Kidney (tissue), 14 donors: ENCODE data around the gene FRMD4A. TPM values are rescaled to one million over a fixed set of nuclear protein-coding genes. Genes with fewer than 3 reads are reported as not detected.
A peak's percentile ranks its signal among the peaks of the same experiment; 100 is the strongest.

Experiments
- DNase-seq, 5 donors: peaks; one replicate each; pipeline ENCODE4 v3.0.0-alpha.2; 2013 to 2020
- FAIRE-seq: peaks from 2 replicates; lab custom pipeline; 2012; peaks lifted over from hg19 to GRCh38; lab: Jason Lieb, UNC
- H3K27ac ChIP-seq, 2 donors: one replicate each; pipeline ENCODE4 v1.7.0; 2013; ENCODE audit warnings: low read depth in 2 of 2, low read length in 2 of 2, inconsistent platforms in 1 of 2
- H3K27me3 ChIP-seq: one replicate; pipeline ENCODE4 v1.7.1; 2013; ENCODE audit warnings: low read length, inconsistent platforms; ENCODE audit not compliant: control insufficient read depth, insufficient read depth
- H3K36me3 ChIP-seq, 3 donors: one replicate each; pipeline versions ENCODE4 v1.7.0 to v1.7.1; 2013; ENCODE audit warnings: low read length in 3 of 3, control low read depth in 1 of 3, inconsistent platforms in 1 of 3; ENCODE audit not compliant: insufficient read depth in 3 of 3, control insufficient read depth in 2 of 3
- H3K4me1 ChIP-seq, 3 donors: one replicate each; pipeline versions ENCODE4 v1.7.0 to v1.7.1; 2013; ENCODE audit warnings: low read length in 3 of 3, inconsistent platforms in 1 of 3, low read depth in 1 of 3; ENCODE audit not compliant: control insufficient read depth in 2 of 3, insufficient read depth in 2 of 3
- H3K4me3 ChIP-seq, 3 donors: one replicate each; pipeline versions ENCODE4 v1.7.0 to v1.8.1; 2013; ENCODE audit warnings: low read length in 3 of 3, control low read depth in 1 of 3, inconsistent platforms in 1 of 3
- H3K9ac ChIP-seq, 3 donors: one replicate each; pipeline versions ENCODE4 v1.7.0 to v1.7.1; 2013; ENCODE audit warnings: low read length in 3 of 3, control low read depth in 1 of 3, inconsistent platforms in 1 of 3
- H3K9me3 ChIP-seq, 3 donors: one replicate each; pipeline versions ENCODE4 v1.7.0 to v1.7.1; 2013; ENCODE audit warnings: low read length in 3 of 3, control low read depth in 1 of 3, inconsistent platforms in 1 of 3; ENCODE audit not compliant: control insufficient read depth in 2 of 3, insufficient read depth in 1 of 3
- CTCF ChIP-seq: IDR thresholded peaks from 3 replicates; pipeline ENCODE4 v1.5.1; 2012; ENCODE audit warnings: mild to moderate bottlenecking, moderate library complexity, borderline replicate concordance; ENCODE audit not compliant: insufficient read depth; ENCODE audit errors: extremely low read depth
- intact Hi-C: fragments of 100-400 bp; cut with DNase I; formaldehyde crosslinking; loops from one replicate; pipeline ENCODE4 v1.11.1; 2022
- polyA plus RNA-seq: library from polyadenylated mRNA; stranded (reverse); fragments of 350-450 nt; fragmentation: Illumina TruSeq; extraction: RNeasy Lipid Tissue Mini Kit (QIAGEN cat#74804); gene quantifications from one replicate; pipeline ENCODE4 v1.2.3, GENCODE V29; 2014; ENCODE audit warnings: low read depth, low replicate concordance; ENCODE audit not compliant: insufficient read depth
- total RNA-seq: library from RNA; stranded (reverse); fragmentation: NEBNext Ultra II Directional; extraction: Animal tissue kit (Norgen Biotek cat#: 25700); gene quantifications from one replicate; pipeline ENCODE4 v1.2.1, GENCODE V29; 2021
- donor health status: control.
- donor health status: control.
- donor health status: control.
- donor health status: control.
- donor health status: control.
- donor health status: DM: yes; HTN: yes; CAD: no.
- donor health status: Normal renal cell carcinoma (clear cell type).

Gene FRMD4A
- total and polyA plus RNA-seq, 2 donors from 2014 or later, result 16.0 to 68.2 TPM

DNA sequence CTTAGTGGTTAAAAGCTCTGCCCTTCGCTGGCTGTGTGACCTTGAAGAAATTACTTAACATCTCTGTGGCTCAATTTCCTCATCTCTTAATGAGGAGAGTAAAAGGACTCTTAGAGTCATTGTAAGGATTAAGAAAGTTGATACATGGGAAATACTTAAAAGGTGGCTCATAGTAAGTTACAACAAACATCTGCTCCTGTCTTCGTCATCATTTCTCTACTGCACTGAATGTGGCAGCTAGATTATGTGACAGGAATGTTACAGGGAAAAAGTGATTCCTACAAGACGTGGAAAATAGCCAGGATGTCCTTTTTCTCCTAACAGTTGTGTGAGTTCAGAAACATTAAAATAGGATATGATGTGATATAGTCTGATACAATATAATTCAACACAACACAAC is 184.7 kb downstream of the FRMD4A start:
- no peak overlapping the region for H3K4me3 ChIP-seq
- H3K27ac ChIP-seq, result no peak overlapping the region
- H3K4me1 ChIP-seq, result no peaks in the 10 kb centered on the region
- no peak overlapping the region for H3K9ac ChIP-seq
- intact Hi-C loops, result no loop called here
- no peak for TF ChIP-seq CTCF
- DNase-seq (peak in 1 of 5 donors; percentile 11), FAIRE-seq (no peak)
- no peaks in the 10 kb centered on the region for H3K9me3 ChIP-seq
- H3K27me3 ChIP-seq, result no peaks in the 10 kb centered on the region
- H3K36me3 ChIP-seq, result no peaks in the 10 kb centered on the region

DNA sequence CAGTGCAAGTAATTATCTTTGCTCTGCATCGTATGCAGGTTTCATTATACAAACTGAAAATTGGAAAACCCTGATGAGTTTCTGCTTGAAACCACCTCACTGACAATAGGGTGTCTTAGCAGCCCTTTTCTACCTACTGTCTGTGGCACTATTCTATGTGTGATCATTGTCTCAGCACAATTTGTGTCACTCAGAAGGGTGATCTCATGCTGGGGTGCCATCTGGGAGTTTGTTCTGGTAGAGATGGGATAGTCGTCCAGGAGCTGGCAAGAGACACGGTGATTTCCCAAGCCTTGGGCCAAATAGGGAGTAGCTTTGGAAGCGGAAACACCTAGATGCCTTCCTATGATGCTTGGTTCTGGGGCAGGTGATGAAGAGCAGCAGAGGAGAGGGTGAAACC is 186.3 kb downstream of the FRMD4A start:
- FAIRE-seq, result no peak
- H3K4me1 ChIP-seq, result no peaks in the 10 kb centered on the region
- intact Hi-C loops, result no loop called here

DNA sequence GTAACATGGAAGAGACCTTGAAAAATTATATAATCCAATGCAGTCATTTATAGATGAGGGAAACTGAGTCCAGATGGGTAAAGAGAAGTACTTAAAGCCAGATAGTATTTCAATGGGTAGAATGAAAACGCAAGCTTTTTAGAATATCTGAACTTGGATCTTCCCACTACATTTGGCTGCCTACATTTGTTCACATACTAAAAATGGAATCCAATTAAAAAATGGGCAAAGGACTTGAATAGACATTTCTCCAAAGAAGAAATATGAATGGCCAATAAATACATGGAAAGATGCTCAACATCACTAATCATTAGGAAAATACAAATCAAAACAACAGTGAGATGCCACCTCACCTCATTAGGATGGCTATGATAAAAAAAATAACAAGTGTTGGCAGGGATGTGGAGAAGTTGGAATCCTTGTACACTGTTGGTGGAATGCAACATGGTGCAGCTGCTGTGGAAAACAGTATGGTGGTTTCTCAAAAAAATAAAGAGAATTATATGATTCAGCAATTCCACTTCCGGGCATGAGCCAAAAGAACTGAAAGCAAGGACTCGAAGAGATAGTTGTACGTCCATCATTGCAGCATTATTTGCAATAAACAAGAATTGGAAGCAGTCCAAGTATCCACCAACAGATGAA is 188.0 kb downstream of the FRMD4A start:
- no peak overlapping the region for H3K9ac ChIP-seq
- DNase-seq, result no peak
- no peaks in the 10 kb centered on the region for H3K9me3 ChIP-seq
- no peak for FAIRE-seq
- no peak for TF ChIP-seq CTCF
- no peaks in the 10 kb centered on the region for H3K27me3 ChIP-seq
- no peak overlapping the region for H3K27ac ChIP-seq
- H3K36me3 ChIP-seq, result no peaks in the 10 kb centered on the region
- no peaks in the 10 kb centered on the region for H3K4me1 ChIP-seq
- H3K4me3 ChIP-seq, result no peak overlapping the region
- intact Hi-C loops, result no loop called here

More for the DNA sequence above, 186.3 kb downstream of the FRMD4A start:
- Histone ChIP-seq H3K36me3 (no peaks in the 10 kb centered on the region), H3K9ac (no peak overlapping the region), H3K4me3 (no peak overlapping the region), H3K9me3 (no peaks in the 10 kb centered on the region), H3K27me3 (no peaks in the 10 kb centered on the region), H3K27ac (no peak overlapping the region)
- TF ChIP-seq CTCF, result no peak
- no peak for DNase-seq

DNA sequence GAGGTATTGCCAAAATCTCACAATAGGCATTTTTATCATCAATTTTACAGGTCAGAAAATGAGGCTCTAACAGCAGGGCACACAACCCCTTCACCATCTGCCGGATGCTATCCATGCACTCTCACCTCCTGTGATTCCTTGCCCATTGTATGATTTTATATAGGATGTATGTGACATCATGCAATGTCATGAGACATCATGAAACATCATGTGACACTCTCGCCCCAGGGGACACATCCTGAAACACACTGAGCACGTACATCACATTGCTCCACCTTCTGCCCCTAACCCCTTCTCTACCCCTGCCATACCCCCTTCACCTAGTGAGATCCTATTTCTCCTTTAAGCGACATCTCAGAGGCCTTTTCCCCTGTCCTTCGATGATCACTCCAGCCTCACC is 189.4 kb downstream of the FRMD4A start:
- Histone ChIP-seq H3K9me3 (no peaks in the 10 kb centered on the region), H3K9ac (no peak overlapping the region), H3K27ac (no peak overlapping the region), H3K4me3 (no peak overlapping the region), H3K27me3 (no peaks in the 10 kb centered on the region), H3K36me3 (no peaks in the 10 kb centered on the region), H3K4me1 (no peaks in the 10 kb centered on the region)
- DNase-seq (no peak), FAIRE-seq (no peak)
- intact Hi-C loops, result no loop called here
- TF ChIP-seq CTCF, result no peak
